Endometrial microvascular endothelial cells (primary cell): Measurements from ENCODE around the gene ATXN1. TPM values are rescaled to one million over a fixed set of nuclear protein-coding genes. Genes with fewer than 3 reads are reported as not detected.

Experiments used
- in situ Hi-C: cut with HindIII; loops from 2 replicates; pipeline ENCODE4 v1.10.0; 2017; ENCODE audit warnings: low sequenced_read_pairs, low pct_unique_long_range_greater_than_20kb; ENCODE audit errors: inconsistent ontology term
- total RNA-seq: library from RNA; depleted of rRNA; stranded (reverse); fragments of >200 nt; gene quantifications from one replicate; pipeline ENCODE4 v1.2.3, GENCODE V29; 2015; ENCODE audit errors: inconsistent ontology term

Gene ATXN1
- total RNA-seq, 1 donor from 2014 or later = 8.1 TPM

GRCh38 chr6:16483315-16483875, 277.9 kb downstream of the ATXN1 start:
- in situ Hi-C loops = no loop called here

- in situ Hi-C loops = no loop called here
Observed at GRCh38 chr6:16482702-16483314, 278.5 kb downstream of the ATXN1 start.

DNA sequence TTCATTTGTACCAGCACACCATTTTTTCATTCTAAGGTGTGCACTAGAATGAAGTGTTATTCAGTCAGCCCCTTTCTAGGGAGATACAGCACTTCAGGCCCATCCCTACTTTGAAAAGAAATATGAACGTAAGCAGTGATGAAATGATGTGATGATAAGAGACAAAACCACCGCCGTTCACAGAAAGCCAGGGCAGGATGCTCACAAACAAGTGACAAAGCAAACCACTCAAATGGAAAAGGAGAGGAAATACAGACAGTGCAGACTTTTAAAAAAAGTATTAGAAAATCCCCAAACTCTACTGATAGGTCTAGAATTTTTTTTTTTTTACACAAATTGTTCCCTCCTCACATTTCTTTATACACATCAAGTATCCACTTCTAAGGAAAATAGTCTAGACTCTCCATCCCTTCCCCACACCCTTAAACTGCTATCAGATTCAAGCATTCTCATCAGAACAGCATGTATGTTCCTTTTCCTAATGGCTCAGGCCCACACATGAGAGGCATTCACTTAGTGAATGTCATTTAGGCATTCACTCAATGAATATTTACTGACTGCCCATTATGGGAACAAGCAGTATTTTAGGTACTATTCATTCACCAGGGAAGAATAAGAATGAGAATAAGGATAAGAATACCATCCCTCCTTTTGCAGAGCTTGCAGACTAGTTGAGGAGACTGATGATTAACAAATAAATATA, 279.4 kb downstream of the ATXN1 start:
- in situ Hi-C loops = no loop called here

DNA sequence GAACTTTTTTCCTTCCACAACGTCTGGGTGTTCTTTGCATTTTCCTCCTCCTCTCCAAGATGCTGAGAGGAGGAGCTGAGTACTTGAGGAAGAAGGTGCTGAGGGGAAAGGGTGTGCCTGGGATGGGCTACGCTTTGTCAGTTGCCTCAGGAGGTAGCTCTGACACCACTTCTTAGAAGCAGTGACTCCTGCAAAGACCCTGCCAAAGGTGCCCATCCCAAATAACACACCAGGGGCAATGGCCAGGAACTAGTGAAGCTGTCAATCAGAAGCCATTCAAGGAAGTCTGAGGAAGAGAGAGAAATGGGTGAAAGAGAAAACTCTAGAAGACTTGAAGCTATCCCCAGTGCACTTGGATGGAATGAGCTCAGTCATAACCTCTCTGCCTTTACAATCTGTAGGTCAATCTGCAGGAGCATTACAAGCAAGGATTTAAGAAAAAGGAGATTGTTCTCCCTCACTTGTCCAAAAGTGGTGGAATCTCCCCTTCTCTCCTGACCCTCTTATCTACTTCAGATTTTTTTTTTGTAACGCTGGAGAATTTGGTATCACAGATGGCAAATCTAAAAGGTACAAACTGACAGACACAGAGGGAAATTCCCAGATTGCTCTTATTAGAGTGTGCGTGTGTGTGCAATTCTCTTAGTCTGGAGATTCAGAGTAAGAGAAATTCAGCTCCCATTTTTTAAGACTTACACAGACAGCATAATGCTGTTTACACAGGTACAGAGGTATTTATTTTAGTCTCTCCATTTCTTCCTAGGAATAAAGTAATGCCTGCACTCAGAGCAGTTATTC, 280.3 kb downstream of the ATXN1 start:
- in situ Hi-C loops = no loop called here

GRCh38 chr6:16477367-16478149, 283.7 kb downstream of the ATXN1 start:
- in situ Hi-C loops = no loop called here

GRCh38 chr6:16476861-16477260, 284.4 kb downstream of the ATXN1 start:
- in situ Hi-C loops = no loop called here

DNA sequence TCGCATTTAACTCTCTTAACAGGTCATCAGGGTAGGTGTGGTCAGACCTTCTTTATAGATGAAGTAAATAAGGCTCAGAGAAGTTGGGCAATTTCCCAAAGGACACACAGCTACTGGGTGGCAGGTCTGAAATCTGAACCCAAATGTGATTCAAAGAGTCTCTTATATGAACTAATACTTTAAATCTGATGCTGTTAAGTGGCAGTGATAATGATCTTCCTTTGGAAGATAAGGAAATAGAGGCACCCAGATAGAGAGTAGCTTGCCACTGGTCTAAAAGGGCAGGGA, 285.8 kb downstream of the ATXN1 start:
- in situ Hi-C loops = no loop called here

GRCh38 chr6:16474772-16475493, 286.3 kb downstream of the ATXN1 start:
- in situ Hi-C loops = no loop called here

DNA sequence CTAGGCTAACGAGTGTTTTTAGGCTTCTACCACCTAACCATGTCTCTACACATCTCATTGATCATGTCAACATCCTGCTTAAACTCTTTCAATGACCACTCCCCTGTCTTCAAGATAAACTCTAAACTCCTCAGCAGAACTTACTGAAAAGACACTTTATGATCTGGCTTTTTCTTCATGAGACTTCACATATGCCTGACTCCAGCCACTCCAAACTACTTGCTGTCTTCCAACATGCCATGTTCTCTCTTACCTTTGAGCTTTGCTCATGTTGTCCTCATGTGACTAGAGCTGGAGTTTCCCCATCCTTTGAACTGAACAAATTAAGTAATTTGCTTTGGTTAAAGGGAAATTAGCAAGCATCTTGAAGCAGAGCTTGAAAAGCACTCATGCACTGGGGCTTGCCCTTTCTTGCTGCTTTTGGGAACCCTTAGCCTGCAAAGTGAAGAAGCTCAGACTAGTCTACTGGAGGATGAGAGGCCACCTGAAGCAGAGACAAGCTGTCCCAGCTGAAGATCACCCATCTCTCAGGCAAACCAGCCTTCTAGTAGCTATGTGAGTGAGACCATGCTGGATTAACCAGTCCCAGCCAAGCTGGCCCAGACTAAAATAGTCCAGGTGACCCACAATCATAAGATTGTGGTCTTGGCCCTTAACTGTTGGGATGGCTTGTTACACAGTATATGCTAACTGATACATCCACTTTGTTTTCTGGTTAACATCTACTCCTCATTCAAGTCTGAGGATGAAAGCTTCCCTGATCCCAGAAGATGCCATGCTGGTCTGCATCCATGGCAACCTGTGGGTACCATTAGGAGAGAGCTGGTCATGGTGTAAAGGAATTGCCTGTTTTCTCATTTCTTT, 287.1 kb downstream of the ATXN1 start:
- in situ Hi-C loops = no loop called here

DNA sequence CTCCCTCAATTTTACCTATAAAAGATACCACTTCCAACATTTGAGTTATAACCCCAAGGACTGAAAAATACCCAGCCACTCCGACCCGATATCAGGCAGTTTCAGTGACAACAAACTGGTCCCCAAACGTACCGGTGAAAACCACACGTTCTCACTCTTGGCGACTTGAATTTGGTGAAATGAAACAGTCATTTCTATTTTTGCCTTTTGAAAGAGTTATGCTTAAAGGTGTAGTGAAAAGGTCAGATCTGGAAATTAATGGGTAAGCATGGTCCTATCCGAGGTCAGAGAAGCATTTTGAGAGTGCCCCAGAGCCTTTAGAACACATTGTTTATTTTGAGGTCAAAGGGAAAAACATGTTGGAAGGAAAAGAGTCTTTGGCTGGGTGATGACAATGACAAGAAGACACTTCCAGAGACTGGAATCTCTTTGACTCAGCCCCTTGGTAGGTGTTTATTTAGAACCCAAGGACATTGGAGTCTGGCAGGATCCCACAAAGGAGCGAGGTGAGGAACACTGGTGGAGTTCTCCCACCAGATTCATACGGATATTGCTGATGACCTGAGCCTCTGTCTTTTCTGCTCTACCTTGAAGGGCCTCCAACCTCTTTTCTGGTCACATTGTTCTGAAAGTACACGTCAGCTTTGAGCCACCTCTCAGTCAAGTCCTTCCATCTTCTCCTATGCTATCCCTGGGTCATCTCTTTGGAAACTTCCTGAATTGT, 287.9 kb downstream of the ATXN1 start:
- in situ Hi-C loops = no loop called here

DNA sequence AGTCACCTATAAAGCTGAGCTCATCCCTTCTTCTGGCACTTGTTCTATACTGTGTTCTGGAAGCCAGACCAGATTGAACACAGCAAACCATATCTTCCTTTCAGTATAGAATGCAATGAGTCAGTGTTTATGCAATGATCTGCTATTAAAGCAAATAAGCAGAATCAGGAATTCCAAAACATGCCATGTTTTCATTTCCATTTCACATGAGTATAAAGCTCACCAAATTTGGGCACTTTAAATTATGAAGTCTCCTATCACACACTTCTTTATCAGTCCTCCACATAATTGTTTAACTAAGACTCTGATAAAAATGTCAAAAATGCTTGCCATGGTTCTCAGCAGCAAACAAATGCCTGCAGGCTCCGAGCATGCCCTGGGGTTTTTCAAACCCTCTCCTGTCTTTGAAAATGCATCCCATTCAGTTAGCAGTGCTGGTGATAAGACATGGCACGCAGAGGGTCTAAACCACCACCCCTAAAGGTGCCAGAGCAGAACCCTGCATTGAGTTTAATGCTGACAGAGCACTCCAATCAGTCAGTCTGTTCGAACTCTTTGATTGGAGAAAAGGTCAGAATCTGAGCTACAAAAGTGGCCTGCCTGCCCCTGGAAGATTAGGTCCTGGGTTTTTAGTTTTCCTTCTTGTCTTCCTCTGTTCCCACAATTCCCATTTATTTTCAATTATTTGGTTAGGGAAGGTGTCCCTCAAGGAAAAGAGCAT, 288.8 kb downstream of the ATXN1 start:
- in situ Hi-C loops = no loop called here

- in situ Hi-C loops = no loop called here
Observed at GRCh38 chr6:16471910-16472297, 289.4 kb downstream of the ATXN1 start.

DNA sequence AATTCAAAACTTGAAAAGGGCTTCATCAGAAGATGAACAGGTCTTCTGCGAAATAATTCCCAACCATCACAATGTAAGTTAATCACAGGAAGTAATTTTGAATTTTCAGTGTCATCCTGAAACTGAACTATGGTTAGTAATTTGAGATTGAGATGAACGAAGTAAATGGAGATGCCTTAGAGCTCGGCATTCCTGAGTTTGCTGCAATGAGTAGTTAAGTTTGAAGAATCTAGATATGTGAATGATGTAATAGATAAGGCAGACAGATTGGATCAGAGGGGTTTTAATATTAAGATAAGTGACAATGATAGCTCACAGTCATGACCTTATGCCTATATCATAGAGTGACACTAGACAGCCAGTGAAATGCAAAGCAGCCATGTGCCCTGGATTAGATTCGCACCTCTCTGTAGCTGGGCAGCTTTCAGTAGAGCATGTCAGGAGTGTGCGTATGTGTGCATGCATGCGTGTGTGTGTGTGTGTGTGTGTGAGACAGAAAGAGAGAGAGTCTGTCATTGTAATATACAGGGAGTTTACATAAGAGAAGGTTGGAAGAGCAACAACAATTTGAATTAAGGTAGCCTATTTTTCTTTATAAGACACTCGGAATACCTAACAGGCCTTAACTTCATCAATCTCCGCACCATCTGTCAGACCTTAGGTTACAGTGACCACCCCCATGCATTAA, 289.9 kb downstream of the ATXN1 start:
- in situ Hi-C loops = no loop called here

- in situ Hi-C loops = no loop called here
Observed at GRCh38 chr6:16470502-16471221, 290.6 kb downstream of the ATXN1 start.

GRCh38 chr6:16468991-16469615, 292.2 kb downstream of the ATXN1 start:
- in situ Hi-C loops = no loop called here
